C4-2B (cell line): ENCODE measurements around the gene FRMD5.

Source experiments
- H3K27ac ChIP-seq: fragments of 450-650 bp; 2 replicates; pipeline ENCODE4 v1.5.1; 2017
- ZFX ChIP-seq: fragments of 450-650 bp; IDR thresholded peaks from 2 replicates; pipeline ENCODE4 v1.6.1; 2017
- TF ChIP-seq, protein P1 (sequence below): fragments of 450-650 bp; conservative IDR thresholded peaks from 2 replicates; pipeline ENCODE4 v1.5.1; 2017; ENCODE audit warnings: mild to moderate bottlenecking

Gene FRMD5

DNA sequence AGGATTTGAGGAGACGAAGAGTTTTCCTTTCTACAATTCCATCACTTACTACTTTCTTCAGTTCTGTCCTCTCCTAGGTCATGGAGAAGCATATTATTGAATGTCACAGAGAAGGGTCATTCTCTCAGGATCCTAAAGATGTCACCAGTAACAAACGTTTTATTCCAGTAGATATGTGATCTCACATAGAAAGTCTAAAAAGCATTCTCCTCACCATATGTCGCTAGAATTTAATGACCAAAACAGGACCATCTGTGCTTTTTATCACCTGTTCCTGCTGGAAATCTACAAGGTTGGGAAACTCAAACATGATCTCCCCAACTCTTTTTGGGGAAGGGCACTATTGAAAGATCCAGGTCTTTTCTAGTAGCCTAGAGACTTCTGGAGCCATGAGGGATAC is 24.0 kb upstream of the FRMD5 start:
- H3K27ac ChIP-seq: no peak overlapping the region
- no peak for TF ChIP-seq ZFX
- TF ChIP-seq, protein P1, sequence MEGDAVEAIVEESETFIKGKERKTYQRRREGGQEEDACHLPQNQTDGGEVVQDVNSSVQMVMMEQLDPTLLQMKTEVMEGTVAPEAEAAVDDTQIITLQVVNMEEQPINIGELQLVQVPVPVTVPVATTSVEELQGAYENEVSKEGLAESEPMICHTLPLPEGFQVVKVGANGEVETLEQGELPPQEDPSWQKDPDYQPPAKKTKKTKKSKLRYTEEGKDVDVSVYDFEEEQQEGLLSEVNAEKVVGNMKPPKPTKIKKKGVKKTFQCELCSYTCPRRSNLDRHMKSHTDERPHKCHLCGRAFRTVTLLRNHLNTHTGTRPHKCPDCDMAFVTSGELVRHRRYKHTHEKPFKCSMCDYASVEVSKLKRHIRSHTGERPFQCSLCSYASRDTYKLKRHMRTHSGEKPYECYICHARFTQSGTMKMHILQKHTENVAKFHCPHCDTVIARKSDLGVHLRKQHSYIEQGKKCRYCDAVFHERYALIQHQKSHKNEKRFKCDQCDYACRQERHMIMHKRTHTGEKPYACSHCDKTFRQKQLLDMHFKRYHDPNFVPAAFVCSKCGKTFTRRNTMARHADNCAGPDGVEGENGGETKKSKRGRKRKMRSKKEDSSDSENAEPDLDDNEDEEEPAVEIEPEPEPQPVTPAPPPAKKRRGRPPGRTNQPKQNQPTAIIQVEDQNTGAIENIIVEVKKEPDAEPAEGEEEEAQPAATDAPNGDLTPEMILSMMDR: no peak

DNA sequence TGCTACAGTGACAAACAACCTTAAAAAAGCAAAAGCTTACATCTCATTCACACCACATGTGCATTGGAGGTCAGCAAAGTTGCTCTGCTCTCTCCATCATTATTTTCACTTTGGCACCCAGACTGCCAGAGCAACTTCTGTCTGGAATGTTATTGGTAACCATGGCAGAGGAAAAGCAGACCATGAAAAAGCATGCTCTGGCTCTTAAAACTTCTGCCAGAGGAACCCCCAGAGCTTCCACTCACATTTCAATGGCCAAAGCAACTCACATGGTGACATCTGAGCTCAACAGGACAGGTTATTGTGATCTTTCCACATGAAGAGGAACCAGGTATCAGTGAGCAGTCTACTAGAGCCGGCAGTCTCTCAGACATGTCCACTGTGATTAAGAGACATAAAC is 21.9 kb upstream of the FRMD5 start:
- TF ChIP-seq, protein P1: no peak
- no peak for TF ChIP-seq ZFX
- H3K27ac ChIP-seq: no peak overlapping the region

DNA sequence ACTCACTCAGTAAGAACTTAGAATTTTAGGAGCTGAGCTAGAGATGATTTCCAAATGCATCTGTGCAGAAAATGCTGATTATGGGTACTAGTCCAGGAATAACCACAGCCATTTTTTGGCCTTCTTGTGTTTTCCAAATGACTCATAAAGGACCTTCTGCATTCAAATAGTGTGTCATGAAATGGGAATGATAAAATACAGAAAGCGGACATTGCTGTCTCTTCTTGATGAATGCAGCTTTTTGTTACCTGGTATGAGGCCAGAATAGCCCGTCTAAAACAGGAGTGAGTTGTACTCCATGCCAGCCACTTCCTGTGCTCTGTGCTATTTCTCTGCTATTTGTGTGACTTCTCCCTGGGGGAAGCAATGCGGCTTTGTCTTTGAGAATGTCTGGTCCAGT is 20.5 kb upstream of the FRMD5 start:
- H3K27ac ChIP-seq: no peak overlapping the region
- no peak for TF ChIP-seq ZFX
- TF ChIP-seq, protein P1: no peak

DNA sequence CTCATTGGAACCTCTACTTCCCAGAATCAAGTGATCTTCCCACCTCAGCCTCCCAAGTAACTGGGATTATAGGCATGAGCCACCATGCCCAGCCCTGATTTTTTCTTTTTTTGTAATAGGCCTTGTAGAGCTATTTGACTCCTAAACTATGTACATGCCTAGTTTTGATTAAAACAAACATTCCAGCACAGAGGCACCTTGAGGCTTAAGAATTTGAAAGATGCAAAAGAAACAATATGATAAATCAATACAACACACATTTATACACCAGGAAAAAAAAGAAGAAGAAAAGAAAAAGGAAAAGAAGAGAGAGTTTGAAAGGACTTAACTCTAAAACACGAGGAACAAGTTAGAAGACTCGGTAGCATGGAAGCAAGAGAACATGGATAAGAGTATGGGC is 13.9 kb upstream of the FRMD5 start:
- no peak for TF ChIP-seq ZFX
- TF ChIP-seq, protein P1: no peak
- H3K27ac ChIP-seq: no peak overlapping the region

DNA sequence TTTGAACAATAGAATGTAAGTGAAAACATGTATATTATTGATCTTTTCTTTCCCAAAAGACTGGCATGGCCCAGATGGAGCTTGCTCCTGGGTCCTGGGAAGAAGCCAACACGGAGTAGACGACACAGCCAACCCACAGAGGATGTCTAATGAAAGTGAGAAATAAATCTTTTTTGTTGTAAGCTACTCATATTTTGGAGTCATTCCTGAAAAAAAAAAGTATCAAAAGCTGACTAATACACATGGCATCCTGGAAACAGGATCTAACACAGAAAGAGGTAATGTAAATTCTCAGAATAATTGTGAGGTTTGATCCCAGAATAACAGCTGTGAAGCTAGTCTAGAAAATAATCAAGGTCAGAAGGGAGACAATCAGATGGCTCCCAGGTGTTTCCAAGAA is 12.6 kb upstream of the FRMD5 start:
- TF ChIP-seq, protein P1: no peak
- no peak for TF ChIP-seq ZFX

DNA sequence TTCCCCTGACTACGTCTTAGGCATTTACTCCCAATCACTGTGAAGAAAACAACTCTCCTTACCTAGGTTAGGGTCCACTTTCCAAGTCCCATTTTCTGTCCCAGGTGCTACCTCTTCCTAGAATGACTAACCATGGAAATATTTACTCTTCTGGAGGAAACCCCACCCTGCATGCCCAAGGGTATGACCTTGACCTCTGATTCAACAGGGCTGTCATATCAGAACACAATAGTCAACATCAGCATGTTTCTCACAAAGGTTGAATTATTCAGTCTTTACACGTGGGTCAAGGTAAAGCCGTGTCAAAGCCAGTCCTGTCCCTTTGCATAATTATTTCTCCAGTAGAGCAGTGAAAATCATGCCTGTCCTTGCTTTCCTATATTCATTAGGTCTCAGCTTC is 4.3 kb upstream of the FRMD5 start:
- TF ChIP-seq ZFX: no peak
- TF ChIP-seq, protein P1: no peak
- no peak overlapping the region for H3K27ac ChIP-seq

More for the DNA sequence above, 12.6 kb upstream of the FRMD5 start:
- no peak overlapping the region for H3K27ac ChIP-seq

DNA sequence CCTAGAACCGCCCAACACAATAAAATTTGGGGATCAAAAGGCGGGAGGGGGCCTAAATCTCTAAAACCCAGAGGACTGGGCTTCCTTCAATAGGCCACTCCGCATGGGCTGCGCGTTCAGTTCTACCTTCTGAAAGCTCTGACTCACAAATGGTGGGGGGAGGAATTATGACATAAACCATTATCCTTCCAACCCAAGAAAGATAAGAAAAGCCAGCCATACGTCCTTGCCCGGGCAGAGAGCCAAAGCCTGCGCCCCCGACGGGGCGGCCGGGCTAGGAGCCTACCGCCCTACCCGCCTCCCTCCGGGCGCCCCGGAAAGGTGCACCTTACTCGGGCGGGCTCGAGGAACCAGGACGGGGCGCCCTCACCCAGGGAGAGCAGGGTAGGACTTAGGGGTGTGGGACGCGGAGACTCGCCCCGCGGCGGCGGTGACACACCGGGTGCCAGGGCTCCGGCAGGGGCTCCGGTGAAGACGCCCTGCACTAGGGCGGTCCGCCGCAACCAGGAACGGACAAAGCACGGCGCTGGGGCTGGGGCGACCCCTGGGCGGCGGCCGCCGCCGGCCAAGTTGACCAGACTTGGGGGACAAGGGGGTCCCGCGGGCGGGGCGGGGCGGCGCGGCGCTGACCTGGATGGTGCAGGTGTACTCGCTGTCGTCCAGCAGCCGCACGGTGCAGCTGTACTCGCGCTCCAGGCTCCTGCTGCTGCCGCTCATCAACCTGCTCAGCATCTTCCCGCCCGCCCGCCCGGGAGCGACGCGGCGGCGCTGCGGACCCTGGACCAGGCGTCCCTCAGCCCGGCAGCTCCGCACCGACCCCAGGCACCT is 534 bp downstream of the FRMD5 start:
- peak overlapping the region; percentile 2; the same call in 1 of the 2 replicates for H3K27ac ChIP-seq
- TF ChIP-seq, protein P1: no peak
- no peak for TF ChIP-seq ZFX
